Measurements from ENCODE around the gene ANO8. TPM values are rescaled to one million over a fixed set of nuclear protein-coding genes. Genes with fewer than 3 reads are reported as not detected.
A peak's percentile ranks its signal among the peaks of the same experiment; 100 is the strongest.

Gene ANO8
- total and polyA plus RNA-seq, 2 of the 8 experiments (the other 6 are each of a cell fraction or from before 2014, with no cell fraction given) = 9.5 to 20.7 TPM

DNA sequence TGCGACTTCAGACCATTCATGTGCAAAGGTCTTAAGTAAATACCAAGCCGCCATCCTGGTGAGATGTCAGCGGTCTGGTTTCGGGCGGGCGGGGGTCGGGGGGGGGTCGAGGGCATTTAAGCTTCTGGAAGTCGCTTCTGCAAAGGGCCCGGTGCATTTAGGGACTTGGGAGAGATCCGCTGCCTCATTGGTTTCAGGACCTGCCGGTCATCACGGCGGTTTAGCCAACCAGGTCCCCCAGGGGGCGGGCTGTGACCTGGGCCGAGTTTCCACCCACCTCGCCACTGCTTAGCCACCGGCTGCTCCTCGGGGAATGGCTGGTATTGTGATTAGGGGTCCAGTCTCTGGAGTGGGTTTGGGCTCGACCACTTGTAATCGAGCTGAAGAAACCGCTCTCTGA is 45.2 kb downstream of the ANO8 start:
- no peak overlapping the region for H3K9ac ChIP-seq (replicated peaks in 1 of 4; ENCODE audit: extremely low read depth in 1 of 4, low read depth in 3 of 4, low read length in 3 of 4)
- DNase-seq (ENCODE audit: low read depth in 1 of 2, low spot score in 2 of 2) (peak in 1 of 2 experiments; percentile 92), FAIRE-seq (peak; percentile 48)
- peaks cover 0 to 4% of the 10 kb centered on the region in 2 experiments for H4K20me1 ChIP-seq (replicated peaks in 1 of 2; ENCODE audit: control insufficient read depth in 1 of 2, insufficient read depth in 2 of 2, low read length in 2 of 2)
- peak overlapping the region; percentile 43; the same call in 1 of the 2 replicates for H2AFZ ChIP-seq (ENCODE audit: low read length)
- WGBS, 2 experiments (ENCODE audit: extremely low coverage in 1 of 2, insufficient coverage in 1 of 2, insufficient read length in 1 of 2, insufficient replicate concordance in 2 of 2, low coverage in 1 of 2, low lambda C conversion rate in 2 of 2, missing lambda C conversion rate in 1 of 2) = 22% methylated on average over 18 of the region's 22 CpGs; no CpG with 5 or more reads in 1 of the 2 experiments
- CTCF ChIA-PET (ENCODE audit: partially characterized antibody) = interaction anchor here (0.6 to 2.5 kb wide), 4 partner anchors 8 to 28 kb away, joined by 3 to 11 read pairs (median 4); partner anchors contain the start of gene ANKLE1
- 0 out of 2 replicates have a peak overlapping the region, but pooled peaks have one; percentile 88 for H2BK15ac ChIP-seq (ENCODE audit: low read length)
- H4K8ac ChIP-seq (ENCODE audit: extremely low read depth, insufficient read depth, low read length) = peak overlapping the region; percentile 89
- H4K5ac ChIP-seq (ENCODE audit: insufficient read length, low read depth, low read length) = no peak overlapping the region
- no peak overlapping the region for H2AK5ac ChIP-seq (ENCODE audit: low read depth, low read length)
- no peak overlapping the region; the same call in 1 of the 2 replicates for H3K18ac ChIP-seq (ENCODE audit: extremely low read depth, low read length)
- H3K4ac ChIP-seq (replicated peaks; ENCODE audit: insufficient read length, low read depth, low read length) = no peak overlapping the region
- H3K4me2 ChIP-seq (ENCODE audit: insufficient read depth in 1 of 2, low read depth in 2 of 2, low read length in 2 of 2) = peak overlapping the region; percentile 20 to 53; a peak in 2 of 4 replicates
- no peak overlapping the region for H2BK120ac ChIP-seq (replicated peaks; ENCODE audit: low read depth, low read length)
- peaks cover 5% of the 10 kb centered on the region for H3K79me1 ChIP-seq (ENCODE audit: low read depth, low read length)
- no peak overlapping the region for H3K4me3 ChIP-seq (ENCODE audit: extremely low read depth in 1 of 4, insufficient read depth in 2 of 4, low read depth in 3 of 4, low read length in 4 of 4)
- H2BK5ac ChIP-seq (ENCODE audit: low read depth, low read length) = no peak overlapping the region
- 0 out of 8 replicates have a peak, but pooled peaks cover 0 to 3% (median 0%) of the 10 kb centered on the region in 4 experiments for H3K36me3 ChIP-seq (ENCODE audit: control insufficient read depth in 2 of 4, insufficient read depth in 4 of 4, low read length in 3 of 4)
- H3K4me1 ChIP-seq (replicated peaks in 1 of 4; ENCODE audit: control insufficient read depth in 3 of 4, insufficient read depth in 4 of 4, low read length in 3 of 4) = peaks cover 0 to 4% (median 4%) of the 10 kb centered on the region in 4 experiments; a peak in 5 of 7 replicates
- H3K27ac ChIP-seq (ENCODE audit: low read depth, low read length) = no peak overlapping the region
- no peak overlapping the region for H3K56ac ChIP-seq (replicated peaks; ENCODE audit: insufficient read length, low read depth, low read length)
- no peaks in the 10 kb centered on the region for H3K27me3 ChIP-seq (replicated peaks in 1 of 4; ENCODE audit: control insufficient read depth in 3 of 4, extremely low read depth in 1 of 4, insufficient read depth in 3 of 4, low read length in 3 of 4)
- POLR2A ChIA-PET (ENCODE audit: partially characterized antibody) = interaction anchor here (0.5 to 4.8 kb wide), 7 partner anchors 9 to 61 kb away, joined by 3 to 67 read pairs (median 4); partner anchors contain the start of genes ABHD8, ANKLE1, DDA1 and GTPBP3
- H3K14ac ChIP-seq (ENCODE audit: insufficient read length) = no peak overlapping the region
- no peak overlapping the region for H2BK12ac ChIP-seq (ENCODE audit: low read depth, low read length)
- peaks cover 0 to 6% of the 10 kb centered on the region in 2 experiments; a peak in 1 of 4 replicates for H3K79me2 ChIP-seq (ENCODE audit: control insufficient read depth in 1 of 2, insufficient read depth in 2 of 2, low read length in 2 of 2)
- H2BK20ac ChIP-seq (ENCODE audit: low read length) = no peak overlapping the region
- peaks cover 0 to 6% of the 10 kb centered on the region in 2 experiments; a peak in 1 of 4 replicates for H3K9me3 ChIP-seq (ENCODE audit: insufficient read depth in 2 of 2, low read depth in 1 of 2, low read length in 1 of 2)
- no peak overlapping the region for H3K23ac ChIP-seq (ENCODE audit: insufficient read length)
- H4K91ac ChIP-seq (replicated peaks; ENCODE audit: insufficient read length, low read length) = no peak overlapping the region
- peaks cover 5% of the 10 kb centered on the region; the same call in 1 of the 2 replicates for H3K23me2 ChIP-seq (ENCODE audit: low read depth, low read length)
- TF ChIP-seq BRCA1 (IDR thresholded peaks at IDR 0.05; ENCODE audit: low read depth, low read length) = no peak
- TF ChIP-seq JUN (IDR thresholded peaks at IDR 0.05; ENCODE audit: low read depth, low read length) = no peak
- peak; percentile 64 for TF ChIP-seq SP2 (IDR thresholded peaks at IDR 0.05; ENCODE audit: low read length)
- no peak for TF ChIP-seq RFX5 (IDR thresholded peaks at IDR 0.05; ENCODE audit: borderline replicate concordance, low read depth, low read length)
- TF ChIP-seq SP4 (IDR thresholded peaks at IDR 0.05; ENCODE audit: low read length) = no peak
- TF ChIP-seq NRF1 (IDR thresholded peaks at IDR 0.05; ENCODE audit: low read depth, low read length) = no peak
- no peak for TF ChIP-seq CBX8 (IDR thresholded peaks at IDR 0.05; ENCODE audit: borderline replicate concordance, low read depth, low read length)
- no peak for TF ChIP-seq ATF3 (IDR thresholded peaks at IDR 0.05; ENCODE audit: insufficient read depth, low read depth, low read length)
- no peak for TF ChIP-seq E2F6 (IDR thresholded peaks at IDR 0.05)
- TF ChIP-seq SAP30 (IDR thresholded peaks at IDR 0.05; ENCODE audit: insufficient read depth, insufficient replicate concordance, low read length) = no peak
- no peak for TF ChIP-seq RNF2 (IDR thresholded peaks at IDR 0.05; ENCODE audit: borderline replicate concordance, low read depth, low read length, missing control alignments, poor library complexity, severe bottlenecking)

All from H1 (cell line).